ENCODE data around the gene CCDC3. TPM values are rescaled to one million over a fixed set of nuclear protein-coding genes. Genes with fewer than 3 reads are reported as not detected.

CCDC3 gene
- total RNA-seq, 2 donors from 2014 or later, result 10.0 to 14.9 TPM

- Histone ChIP-seq H3K27ac (no peak overlapping the region), H3K4me3 (no peak overlapping the region), H3K36me3 (no peaks in the 10 kb centered on the region), H3K27me3 (no peaks in the 10 kb centered on the region), H3K4me1 (peaks cover 0 to 2% of the 10 kb centered on the region in 2 donors), H3K9me3 (no peaks in the 10 kb centered on the region)
- TF ChIP-seq CTCF (IDR thresholded peaks at IDR 0.05), result no peak
- no peak for DNase-seq (ENCODE audit: low spot score)
These were observed 4.5 kb upstream of the CCDC3 start for GRCh38 chr10:13006037-13006436.

GRCh38 chr10:13003759-13004158, 2.2 kb upstream of the CCDC3 start:
- no peak for DNase-seq (ENCODE audit: low spot score)
- peaks cover 0 to 5% of the 10 kb centered on the region in 2 donors for H3K4me1 ChIP-seq
- H3K9me3 ChIP-seq, result no peaks in the 10 kb centered on the region
- no peaks in the 10 kb centered on the region for H3K27me3 ChIP-seq
- no peak overlapping the region for H3K4me3 ChIP-seq
- TF ChIP-seq CTCF (IDR thresholded peaks at IDR 0.05), result no peak
- H3K36me3 ChIP-seq, result no peaks in the 10 kb centered on the region
- H3K27ac ChIP-seq, result no peak overlapping the region

- no peak overlapping the region for H3K27ac ChIP-seq
- no peak overlapping the region for H3K4me3 ChIP-seq
- no peaks in the 10 kb centered on the region for H3K36me3 ChIP-seq
- peaks cover 0 to 5% of the 10 kb centered on the region in 2 donors for H3K4me1 ChIP-seq
- no peak for TF ChIP-seq CTCF (IDR thresholded peaks at IDR 0.05)
- no peaks in the 10 kb centered on the region for H3K27me3 ChIP-seq
- no peaks in the 10 kb centered on the region for H3K9me3 ChIP-seq
- no peak for DNase-seq (ENCODE audit: low spot score)
These were observed 1.5 kb upstream of the CCDC3 start for GRCh38 chr10:13003004-13003403.

- Histone ChIP-seq H3K4me1 (peaks cover 0 to 5% of the 10 kb centered on the region in 2 donors), H3K36me3 (no peaks in the 10 kb centered on the region), H3K4me3 (peak overlapping the region; percentile 41 to 53), H3K27me3 (no peaks in the 10 kb centered on the region), H3K9me3 (no peaks in the 10 kb centered on the region), H3K27ac (no peak overlapping the region)
- peak in 1 of 2 donors; percentile 20 for TF ChIP-seq CTCF (IDR thresholded peaks at IDR 0.05)
- DNase-seq (ENCODE audit: low spot score), result no peak
These were observed 337 bp upstream of the CCDC3 start for GRCh38 chr10:13001887-13002212.

GRCh38 chr10:13000431-13000830, 1.1 kb downstream of the CCDC3 start:
- Histone ChIP-seq H3K27me3 (no peaks in the 10 kb centered on the region), H3K36me3 (no peaks in the 10 kb centered on the region), H3K4me3 (peak overlapping the region; percentile 41 to 53), H3K4me1 (peaks cover 0 to 5% of the 10 kb centered on the region in 2 donors), H3K9me3 (no peaks in the 10 kb centered on the region), H3K27ac (peak overlapping the region in 1 of 2 donors; percentile 41)
- no peak for TF ChIP-seq CTCF (IDR thresholded peaks at IDR 0.05)
- no peak for DNase-seq (ENCODE audit: low spot score)

- H3K9me3 ChIP-seq, result no peaks in the 10 kb centered on the region
- no peak for TF ChIP-seq CTCF (IDR thresholded peaks at IDR 0.05)
- H3K27me3 ChIP-seq, result no peaks in the 10 kb centered on the region
- no peak overlapping the region for H3K27ac ChIP-seq
- H3K4me1 ChIP-seq, result peaks cover 0 to 5% of the 10 kb centered on the region in 2 donors
- DNase-seq (ENCODE audit: low spot score), result no peak
- H3K36me3 ChIP-seq, result no peaks in the 10 kb centered on the region
- H3K4me3 ChIP-seq, result peak overlapping the region in 1 of 2 donors; percentile 53
These were observed 1.7 kb downstream of the CCDC3 start for GRCh38 chr10:12999849-13000248.

Data from right atrium auricular region (tissue), 2 donors.